Middle frontal gyrus (tissue), 1 donor: Measurements from ENCODE around the gene DIP2C.

ENCODE experiments used
- DNase-seq: peaks from one replicate; pipeline ENCODE4 v3.0.0-alpha.2; 2015; ENCODE audit warnings: low spot score; ENCODE audit errors: extremely low spot score

The DIP2C gene

GRCh38 chr10:423178-423577 lies 266.3 kb downstream of the DIP2C start:
- DNase-seq = no peak

DNA sequence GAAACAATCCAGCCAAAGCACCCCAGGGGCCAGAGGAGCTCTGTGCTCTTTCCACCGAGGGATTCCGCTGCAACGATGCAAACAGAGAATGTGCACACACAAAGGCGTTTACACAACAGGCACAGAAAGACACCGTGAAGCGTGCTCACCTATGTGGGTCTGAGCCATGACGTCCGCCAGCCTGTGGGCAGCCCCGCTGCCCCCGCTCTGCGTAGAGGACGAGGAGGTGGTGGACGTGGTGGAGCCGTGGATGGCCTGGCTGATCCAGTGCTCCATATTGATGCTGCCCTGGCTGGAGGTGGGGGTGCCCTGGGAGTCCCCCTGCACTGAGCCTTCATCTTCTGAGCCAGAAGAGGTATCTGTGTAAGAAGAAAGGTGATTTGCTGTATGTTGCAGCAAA lies 266.8 kb downstream of the DIP2C start:
- no peak for DNase-seq

DNA sequence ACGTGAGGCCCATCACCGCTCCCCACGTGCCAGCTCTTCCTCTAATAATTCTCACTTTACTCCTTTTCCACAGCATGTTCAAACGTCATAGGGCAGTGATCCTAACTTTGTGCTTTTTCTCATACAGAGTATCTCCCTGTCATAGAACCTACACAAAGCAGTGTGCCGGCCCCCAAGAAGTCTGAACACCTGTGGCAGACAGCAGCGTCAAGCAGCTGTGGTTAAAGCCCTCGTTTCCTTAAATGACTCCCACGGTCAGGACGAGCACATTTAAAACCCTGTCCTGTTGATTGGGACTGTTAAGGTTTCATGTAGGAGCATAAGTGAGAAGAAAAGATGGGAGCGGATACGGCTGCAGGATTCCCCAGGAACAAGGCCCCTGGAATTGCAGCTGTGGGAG lies 267.2 kb downstream of the DIP2C start:
- no peak for DNase-seq

GRCh38 chr10:421170-421569 lies 268.3 kb downstream of the DIP2C start:
- no peak for DNase-seq

- DNase-seq = no peak
Measured at GRCh38 chr10:420154-421121, 269.0 kb downstream of the DIP2C start.

- no peak for DNase-seq
Measured at GRCh38 chr10:418894-419293, 270.6 kb downstream of the DIP2C start.

GRCh38 chr10:418226-418625 lies 271.2 kb downstream of the DIP2C start:
- DNase-seq = no peak

DNA sequence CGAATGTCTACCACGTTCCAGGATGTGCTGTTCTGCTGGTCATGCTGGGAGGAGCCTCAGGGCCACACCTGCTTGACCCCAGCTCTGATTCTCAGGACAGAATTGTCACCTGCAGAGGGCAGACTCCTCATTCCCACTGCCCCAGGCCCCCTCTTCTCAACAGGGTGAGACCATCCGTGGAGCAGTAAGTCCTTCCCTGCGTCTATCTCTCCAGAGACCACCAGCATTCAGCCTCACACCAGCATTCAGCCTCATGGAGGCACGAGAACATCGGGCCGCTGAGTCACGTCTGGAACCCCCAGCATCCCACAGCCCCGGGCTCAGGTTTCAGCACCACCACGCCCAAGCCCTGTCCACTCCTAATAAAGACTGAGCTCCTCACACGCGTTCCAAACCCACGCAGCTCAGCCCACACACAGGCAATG lies 273.4 kb downstream of the DIP2C start:
- DNase-seq = no peak

GRCh38 chr10:413662-414071 lies 275.8 kb downstream of the DIP2C start:
- no peak for DNase-seq

- DNase-seq = no peak
Measured at GRCh38 chr10:412109-412508, 277.4 kb downstream of the DIP2C start.

- DNase-seq = no peak
Measured at GRCh38 chr10:411603-412002, 277.9 kb downstream of the DIP2C start.

GRCh38 chr10:409408-410040 lies 279.9 kb downstream of the DIP2C start:
- no peak for DNase-seq

GRCh38 chr10:408236-408635 lies 281.2 kb downstream of the DIP2C start:
- no peak for DNase-seq

GRCh38 chr10:406976-407375 lies 282.5 kb downstream of the DIP2C start:
- no peak for DNase-seq

GRCh38 chr10:405648-406047 lies 283.8 kb downstream of the DIP2C start:
- no peak for DNase-seq

GRCh38 chr10:404991-405390 lies 284.5 kb downstream of the DIP2C start:
- DNase-seq = no peak

- no peak for DNase-seq
Measured at GRCh38 chr10:404346-404745, 285.1 kb downstream of the DIP2C start.

GRCh38 chr10:398954-399353 lies 290.5 kb downstream of the DIP2C start:
- DNase-seq = no peak

DNA sequence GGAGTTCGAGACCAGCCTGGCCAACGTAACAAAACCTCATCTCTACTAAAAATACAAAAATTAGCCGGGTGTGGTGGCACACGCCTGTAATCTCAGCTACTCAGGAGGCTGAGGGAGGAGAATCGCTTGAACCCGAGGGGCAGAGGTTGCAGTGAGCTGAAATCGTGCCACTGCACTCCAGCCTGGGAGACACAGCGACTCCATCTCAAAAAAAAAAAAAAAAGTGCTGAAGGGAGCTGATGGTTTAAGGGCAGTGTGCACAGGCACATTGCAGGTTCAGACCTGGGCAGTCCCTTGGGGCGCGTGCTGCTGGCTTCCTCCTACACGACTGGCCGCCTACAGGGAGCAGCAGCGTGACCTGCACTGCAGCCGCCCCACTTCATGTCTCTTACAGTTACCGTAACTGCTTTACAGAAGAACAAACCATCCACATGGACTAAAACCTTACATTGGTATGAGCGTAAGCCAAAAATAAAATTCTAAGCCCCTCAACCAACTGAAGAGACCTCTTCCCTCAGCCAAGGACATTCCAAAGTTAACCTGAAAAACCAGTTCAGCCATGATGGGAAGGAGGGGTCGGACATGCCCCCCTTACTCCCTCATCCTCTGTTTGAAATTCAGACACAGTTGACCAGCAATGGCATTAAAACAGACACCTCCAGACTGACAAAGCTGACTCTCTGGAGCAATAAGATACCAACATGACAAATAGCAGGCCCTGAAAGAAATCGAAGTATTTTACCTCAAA lies 292.0 kb downstream of the DIP2C start:
- no peak for DNase-seq

- no peak for DNase-seq
Measured at GRCh38 chr10:396535-397220, 292.8 kb downstream of the DIP2C start.

- DNase-seq = no peak
Measured at GRCh38 chr10:396107-396506, 293.4 kb downstream of the DIP2C start.
